LNCaP clone FGC (cell line): ENCODE results near the gene DHX8.

Experiments
- DNase-seq: peaks from one replicate; pipeline ENCODE4 v3.0.0-alpha.2; 2011; ENCODE audit warnings: low read depth
- H3K4me3 ChIP-seq: 2 replicates; pipeline ENCODE4 v1.5.1; 2011; ENCODE audit warnings: mild to moderate bottlenecking, low read depth, low read length, control low read depth
- CTCF ChIP-seq: IDR thresholded peaks from 2 replicates; pipeline ENCODE4 v1.5.1; 2012; ENCODE audit warnings: mild to moderate bottlenecking; ENCODE audit not compliant: control insufficient read depth, insufficient read depth; ENCODE audit errors: extremely low read depth

Gene DHX8

GRCh38 chr17:43543300-43543699 is 59.5 kb downstream of the DHX8 start:
- TF ChIP-seq CTCF = no peak
- no peak overlapping the region for H3K4me3 ChIP-seq
- no peak for DNase-seq

- H3K4me3 ChIP-seq = no peak overlapping the region
- TF ChIP-seq CTCF = no peak
- no peak for DNase-seq
Observed at GRCh38 chr17:43543771-43544575, 60.2 kb downstream of the DHX8 start.

- TF ChIP-seq CTCF = no peak
- no peak overlapping the region for H3K4me3 ChIP-seq
- DNase-seq = no peak
Observed at GRCh38 chr17:43545383-43545632, 61.5 kb downstream of the DHX8 start.

- no peak for TF ChIP-seq CTCF
- no peak for DNase-seq
Observed at GRCh38 chr17:43546319-43547188, 62.8 kb downstream of the DHX8 start, which contains the start of gene ETV4. ETV4 (minus strand) TSS chr17:43546340; CDS start chr17:43545617, 723 bp downstream.

GRCh38 chr17:43547189-43547550 is 63.4 kb downstream of the DHX8 start:
- no peak overlapping the region for H3K4me3 ChIP-seq
- no peak for DNase-seq
- TF ChIP-seq CTCF = no peak

More at GRCh38 chr17:43546319-43547188, 62.8 kb downstream of the DHX8 start, which contains the start of gene ETV4:
- peak within 1 kb of the TSS; percentile 38 for H3K4me3 ChIP-seq

GRCh38 chr17:43547659-43548256 is 64.0 kb downstream of the DHX8 start:
- no peak overlapping the region for H3K4me3 ChIP-seq
- DNase-seq = no peak
- no peak for TF ChIP-seq CTCF
